ENCODE results near the gene SCFD2. TPM values are rescaled to one million over a fixed set of nuclear protein-coding genes. Genes with fewer than 3 reads are reported as not detected.

SCFD2 gene
- total RNA-seq, 1 donor from 2014 or later = 31.3 TPM

DNA sequence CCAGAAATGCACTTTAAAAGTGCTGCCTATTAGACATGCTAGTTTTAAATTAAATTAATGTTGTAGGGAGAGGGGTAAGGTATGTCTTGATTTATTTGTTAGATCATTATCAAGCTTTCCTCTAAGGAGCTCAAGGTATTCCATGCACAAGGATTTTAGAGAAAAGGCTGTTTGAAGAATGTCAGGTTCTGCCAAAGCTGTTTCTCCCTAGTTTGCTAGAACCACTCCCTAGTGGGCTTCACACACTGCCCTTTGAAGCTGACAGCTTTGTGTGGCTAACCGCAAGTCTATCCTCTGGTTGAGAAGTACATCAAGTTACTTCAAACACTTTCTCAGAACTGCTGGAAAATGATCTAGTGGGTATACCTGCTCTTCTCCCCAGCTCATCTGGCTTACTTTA, 471.4 kb downstream of the SCFD2 start:
- intact Hi-C loops (cut with micrococcal nuclease) = no loop called here

DNA sequence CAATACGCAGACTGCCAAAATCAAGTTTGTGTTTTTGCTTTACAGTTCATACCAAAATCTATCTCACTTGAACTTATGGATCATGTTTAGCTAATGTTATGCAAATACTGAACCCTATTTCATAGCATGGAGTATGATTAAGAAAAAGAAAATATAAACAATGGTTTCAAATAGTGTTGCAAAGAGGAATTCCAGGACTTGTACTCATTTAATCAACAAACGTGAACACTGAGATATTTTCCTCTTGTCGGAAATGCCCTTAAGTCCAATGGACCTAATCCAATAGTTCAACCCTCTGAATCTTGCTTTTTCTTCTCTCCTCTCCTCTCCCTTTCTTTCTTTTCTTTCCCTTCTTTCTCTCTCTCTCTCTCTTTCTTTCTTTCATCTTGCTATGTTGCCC, 473.0 kb downstream of the SCFD2 start:
- intact Hi-C loops (cut with micrococcal nuclease) = no loop called here

DNA sequence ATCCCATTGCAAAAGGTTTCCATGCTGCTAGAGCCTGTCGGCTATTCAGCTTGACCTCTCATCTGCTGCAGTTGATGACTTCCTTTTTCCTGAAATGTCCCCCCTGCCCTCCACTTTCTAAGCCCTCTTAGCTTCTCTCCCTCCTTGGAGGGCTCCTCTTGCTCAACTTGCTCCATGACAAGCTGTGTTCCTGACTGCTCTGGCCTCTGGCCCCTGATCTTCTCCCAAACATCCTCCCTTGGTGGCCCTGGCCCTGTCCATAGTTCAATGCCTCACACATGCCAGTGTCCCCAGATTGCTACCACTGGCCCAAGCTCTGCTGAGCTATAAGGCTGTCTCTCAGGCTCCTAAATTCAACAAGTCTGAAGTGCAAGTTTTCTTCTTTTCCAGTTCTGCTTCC, 474.1 kb downstream of the SCFD2 start:
- intact Hi-C loops (cut with micrococcal nuclease) = no loop called here

DNA sequence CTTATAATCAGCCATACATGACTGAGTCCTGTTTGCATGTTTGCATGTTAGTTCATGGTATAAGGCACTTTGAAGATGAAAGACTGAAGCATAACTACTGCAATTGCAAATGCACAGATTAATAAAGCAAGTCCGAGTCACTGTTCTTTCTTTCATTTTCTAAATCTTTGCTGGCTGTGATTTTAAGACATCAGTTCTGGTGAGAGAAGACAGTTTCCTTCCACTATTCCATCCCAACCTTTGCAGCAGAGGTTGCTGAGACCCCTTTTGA, 475.4 kb downstream of the SCFD2 start:
- intact Hi-C loops (cut with micrococcal nuclease) = no loop called here

DNA sequence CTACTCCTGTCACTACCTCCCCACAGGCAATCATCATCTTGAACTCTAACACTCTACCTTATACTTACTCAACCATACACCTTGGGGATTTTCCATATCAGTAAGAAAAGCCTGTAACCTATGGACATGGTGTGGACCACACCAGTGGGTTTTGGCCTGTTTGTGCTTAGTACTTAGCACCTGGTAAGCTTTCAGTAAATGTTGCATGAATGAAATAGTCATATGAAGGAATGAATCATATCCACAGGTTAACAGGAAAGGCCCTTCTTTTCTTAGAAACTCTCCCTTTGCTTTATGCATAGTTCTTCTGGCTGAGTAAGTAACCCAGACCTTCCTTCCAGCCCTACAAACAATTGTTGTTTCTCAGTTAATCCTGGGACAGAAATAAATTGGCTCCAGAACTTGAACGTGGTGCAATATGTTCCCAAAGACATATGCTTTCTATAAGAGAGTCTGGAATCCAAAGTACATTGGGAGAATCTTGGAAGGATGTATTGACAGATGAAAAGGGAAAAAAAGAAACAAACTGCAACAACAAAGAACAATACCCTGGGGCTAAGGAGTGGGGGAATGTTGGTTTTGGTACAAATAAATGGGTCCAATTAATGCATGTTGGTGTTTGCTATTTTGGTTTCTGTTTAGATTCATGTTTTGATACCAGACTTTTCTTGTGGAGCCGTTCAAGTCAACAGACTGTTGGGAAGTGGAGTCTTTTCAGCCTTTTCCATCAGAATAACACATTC, 475.9 kb downstream of the SCFD2 start:
- intact Hi-C loops (cut with micrococcal nuclease) = no loop called here

DNA sequence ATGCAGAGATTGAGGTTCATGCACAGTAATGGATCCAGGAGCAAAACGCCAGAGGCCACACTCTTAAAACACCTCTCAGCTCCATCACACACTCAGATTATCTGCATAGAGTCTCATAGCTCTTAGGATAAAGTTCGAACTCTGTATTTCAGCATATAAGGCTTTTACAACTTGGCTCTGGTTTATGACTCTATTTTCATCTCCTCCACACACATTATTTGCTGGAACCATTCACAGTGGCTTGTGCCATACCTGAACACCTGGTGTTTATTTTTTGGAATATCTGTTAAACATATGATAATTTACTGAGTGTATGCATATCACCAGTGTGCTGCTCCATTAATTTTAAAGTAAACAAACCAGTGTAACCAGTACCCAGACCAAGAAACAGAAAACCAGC, 476.5 kb downstream of the SCFD2 start:
- intact Hi-C loops (cut with micrococcal nuclease) = no loop called here

DNA sequence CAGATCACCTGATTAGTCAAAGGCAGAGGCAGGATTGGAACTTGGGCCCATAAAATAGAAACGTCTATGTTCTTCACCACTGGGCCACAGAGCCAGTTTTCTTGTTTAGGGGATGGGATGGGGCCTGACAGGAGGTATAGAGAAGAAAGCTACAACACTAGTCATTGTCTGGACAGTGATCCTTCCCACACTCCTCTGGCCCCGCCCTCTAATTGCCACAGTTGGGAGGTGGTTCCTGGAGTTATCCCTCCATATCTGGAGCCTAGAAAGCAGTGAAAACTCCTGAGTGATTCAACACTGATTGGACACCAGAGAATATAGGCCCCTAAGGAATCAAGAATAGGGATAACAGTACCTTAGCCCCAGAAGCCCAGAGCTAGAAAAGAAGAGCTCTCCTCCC, 480.9 kb downstream of the SCFD2 start:
- intact Hi-C loops (cut with micrococcal nuclease) = no loop called here

DNA sequence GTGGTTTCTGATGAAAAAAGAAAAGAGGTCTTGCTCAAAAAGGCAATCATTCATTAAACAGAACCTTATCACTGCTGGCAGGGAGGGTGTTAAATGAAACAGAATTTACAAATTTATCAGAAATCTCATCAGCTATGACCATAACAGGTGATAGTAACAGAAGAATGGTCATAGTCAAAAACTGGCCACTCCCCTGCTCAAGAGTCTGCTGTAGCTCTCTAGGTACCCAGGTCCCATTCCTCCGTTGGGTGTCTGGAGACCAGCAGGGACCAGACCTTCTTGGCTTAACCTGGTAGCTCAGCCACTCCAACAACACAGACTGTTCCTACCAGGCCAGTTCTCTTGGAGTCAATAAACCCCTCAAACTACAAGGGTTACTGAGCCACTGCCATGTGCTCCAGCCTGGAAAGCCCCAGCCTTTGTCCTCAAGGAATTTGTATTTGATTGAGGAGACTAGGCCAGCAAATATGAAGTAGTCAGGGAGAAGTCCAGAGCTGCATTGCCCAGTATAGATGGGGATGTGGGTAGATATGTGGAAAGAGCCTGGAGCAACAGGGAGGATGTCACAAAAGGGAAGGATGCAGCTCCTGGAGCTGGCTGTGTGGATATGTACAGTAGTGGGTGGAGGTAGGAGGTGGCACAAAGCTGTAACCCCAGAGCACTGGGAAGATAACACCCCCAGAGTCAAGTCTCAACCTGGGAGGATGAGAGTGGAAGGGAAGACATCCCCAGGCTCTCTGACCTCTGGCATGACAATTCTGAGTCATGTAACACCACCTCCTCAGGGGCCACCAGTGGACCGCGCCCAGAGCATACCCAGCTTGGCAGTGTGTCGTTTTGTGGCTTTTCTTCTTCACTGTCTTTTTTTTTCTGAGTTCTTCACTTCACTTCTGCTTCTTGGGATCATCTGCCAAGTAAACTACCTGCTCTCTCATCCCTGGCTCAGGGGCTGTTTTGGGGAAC, 481.9 kb downstream of the SCFD2 start:
- intact Hi-C loops (cut with micrococcal nuclease) = no loop called here

DNA sequence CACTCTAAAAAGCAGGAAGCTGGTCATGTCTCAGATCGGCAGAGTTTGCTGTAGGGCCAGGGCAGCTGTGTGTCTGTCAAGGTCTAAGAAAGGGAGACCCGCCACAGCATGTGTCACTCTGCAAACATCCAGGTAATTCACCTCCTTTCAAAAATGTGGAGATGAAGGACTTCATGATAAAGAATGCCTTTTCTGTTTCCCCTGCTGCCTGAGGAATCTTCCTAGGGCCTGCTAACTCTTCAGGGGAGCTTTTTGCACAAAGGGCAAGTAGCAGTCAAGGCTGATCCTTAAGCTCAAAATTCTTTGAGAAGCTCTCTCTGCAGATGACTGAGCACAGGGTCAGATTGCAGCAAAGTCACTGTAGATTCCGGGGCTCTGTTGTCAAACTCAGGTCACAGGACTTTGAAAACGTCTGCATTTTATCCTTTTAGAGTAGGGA, 482.7 kb downstream of the SCFD2 start:
- intact Hi-C loops (cut with micrococcal nuclease) = no loop called here

DNA sequence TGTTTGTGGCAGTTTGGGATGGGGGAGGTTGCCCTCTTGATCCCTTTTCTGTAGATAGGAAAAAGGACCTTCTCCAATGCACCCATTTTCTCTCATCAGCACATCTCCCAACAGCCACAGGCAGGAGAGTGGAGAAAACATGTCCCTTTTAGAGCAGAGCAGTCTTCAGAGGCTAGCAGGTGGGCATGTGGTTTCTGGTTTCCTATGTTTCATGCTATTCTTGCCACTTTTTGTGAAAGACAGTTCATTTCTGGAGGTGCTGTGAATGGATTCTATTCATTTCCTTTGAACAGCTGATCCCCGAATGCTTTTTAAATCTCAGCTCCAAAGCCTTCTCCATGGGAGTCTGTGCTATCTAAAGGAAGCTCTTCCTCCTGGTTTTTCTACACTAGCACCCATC, 484.9 kb downstream of the SCFD2 start:
- intact Hi-C loops (cut with micrococcal nuclease) = no loop called here

DNA sequence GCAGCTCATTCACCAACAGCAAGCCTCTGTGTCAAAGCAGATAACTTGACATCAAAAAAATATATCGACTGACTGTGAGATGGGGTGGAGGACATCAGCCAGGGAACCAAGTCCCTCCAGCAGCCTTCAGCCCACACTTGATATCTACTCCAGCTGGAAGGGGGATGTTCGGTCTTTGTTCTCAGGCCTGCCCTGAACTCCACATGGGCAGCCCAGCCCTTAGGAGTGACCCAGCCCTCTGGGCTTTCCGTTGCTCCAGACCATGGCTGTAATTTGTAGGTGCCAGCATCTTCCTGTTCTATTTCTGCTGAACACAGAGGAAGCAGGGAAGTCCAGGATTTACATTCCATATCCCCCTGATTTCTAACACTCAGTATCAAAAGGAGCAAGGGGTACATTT, 486.4 kb downstream of the SCFD2 start:
- intact Hi-C loops (cut with micrococcal nuclease) = no loop called here

DNA sequence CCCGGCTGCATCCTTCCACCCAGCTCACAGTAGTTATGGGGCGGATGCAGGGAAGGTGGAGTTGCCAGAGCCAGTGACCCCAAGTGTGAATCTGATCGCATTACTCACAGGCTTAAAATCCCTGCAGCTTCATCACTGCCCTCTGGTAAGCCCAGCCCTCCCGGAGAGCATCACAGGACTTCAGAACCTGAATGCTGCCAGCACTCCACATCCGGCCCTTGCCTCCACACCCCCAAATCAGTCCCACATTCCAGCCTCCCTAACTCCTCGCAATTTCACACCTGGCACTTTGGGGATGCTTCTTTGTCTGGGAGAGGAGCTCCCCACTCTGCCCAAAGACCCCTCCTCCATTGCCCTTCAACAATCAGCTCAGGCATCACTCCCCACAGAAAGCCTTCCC, 488.2 kb downstream of the SCFD2 start:
- intact Hi-C loops (cut with micrococcal nuclease) = no loop called here

DNA sequence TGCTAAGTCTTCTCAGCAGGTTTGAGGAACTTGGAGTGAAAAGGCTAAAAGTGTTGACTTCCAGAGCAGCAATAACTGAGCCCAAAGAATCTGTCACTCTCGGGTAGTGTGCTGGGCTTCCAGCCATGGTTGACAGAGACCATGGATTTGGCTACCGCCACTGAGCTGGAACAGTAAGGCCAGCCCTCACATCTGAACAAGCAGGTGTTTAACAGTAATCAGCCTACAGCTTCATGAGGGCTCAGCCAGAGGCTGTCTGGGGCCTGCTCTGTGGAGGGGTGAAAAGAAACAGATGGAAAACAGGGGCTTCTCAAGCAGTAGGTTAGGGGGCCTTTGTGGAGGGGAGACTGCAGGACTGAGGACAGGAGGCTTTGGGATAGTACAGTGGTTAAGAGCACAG, 488.8 kb downstream of the SCFD2 start:
- intact Hi-C loops (cut with micrococcal nuclease) = no loop called here

DNA sequence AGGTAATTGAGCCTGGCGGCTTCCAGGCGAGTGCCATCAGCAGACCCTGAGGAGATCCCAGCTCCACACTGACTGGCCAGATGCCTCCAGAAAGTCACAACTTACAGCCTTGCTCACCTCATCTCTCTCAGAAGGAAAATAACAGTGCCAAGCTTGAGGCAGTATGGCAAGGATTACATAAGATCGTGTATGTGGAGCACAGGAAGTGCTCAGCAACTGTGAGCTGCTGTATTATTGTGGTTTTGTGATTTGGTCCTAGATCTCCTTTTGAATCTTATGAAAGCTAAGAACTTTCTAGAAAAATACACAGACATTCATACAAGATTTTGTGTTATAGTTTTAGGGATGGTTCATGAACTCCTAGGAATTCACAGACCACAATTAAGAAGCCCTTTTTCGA, 489.8 kb downstream of the SCFD2 start:
- intact Hi-C loops (cut with micrococcal nuclease) = no loop called here

DNA sequence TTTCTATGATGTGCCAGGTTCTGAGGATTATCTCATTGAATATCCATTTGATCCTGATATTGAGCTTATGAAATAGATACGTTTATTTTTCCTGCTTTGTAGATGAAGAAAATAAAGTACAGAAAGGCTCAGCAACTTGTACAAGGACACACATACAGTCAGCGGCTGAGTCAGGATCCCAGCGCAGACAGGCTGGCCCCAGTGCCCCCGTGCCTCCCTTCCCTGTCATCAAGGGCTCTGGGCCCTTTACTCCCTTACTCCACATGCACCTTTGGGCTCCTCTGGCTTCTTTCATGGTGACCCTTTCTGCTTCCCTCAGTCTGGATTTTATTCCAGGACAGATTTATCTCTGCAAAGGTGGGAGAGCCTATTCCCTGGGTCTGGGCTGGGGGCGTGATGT, 490.9 kb downstream of the SCFD2 start:
- intact Hi-C loops (cut with micrococcal nuclease) = no loop called here

DNA sequence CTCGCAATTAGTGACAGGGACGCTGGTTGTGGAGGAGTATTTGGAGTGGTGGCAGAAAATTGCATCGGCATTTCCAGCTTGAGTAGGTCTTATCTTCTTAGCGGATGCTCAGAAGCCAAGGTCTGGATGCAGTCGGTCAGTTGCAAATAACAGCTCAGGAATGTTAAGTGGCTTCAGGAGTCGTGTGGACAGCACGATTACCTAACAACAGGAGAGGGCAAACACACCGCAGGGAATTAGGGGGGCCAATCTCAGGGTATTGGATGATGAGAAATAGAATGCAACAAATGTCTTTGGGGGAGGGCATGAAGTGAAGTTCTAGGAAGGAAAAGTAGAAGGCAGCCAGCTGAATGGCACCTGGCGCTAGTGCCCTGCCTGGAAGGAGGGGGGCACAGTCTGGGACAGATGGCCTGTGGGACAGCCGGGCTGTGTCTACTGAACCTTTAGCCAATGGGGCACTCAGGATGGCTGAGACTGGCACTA, 492.0 kb downstream of the SCFD2 start:
- intact Hi-C loops (cut with micrococcal nuclease) = no loop called here

DNA sequence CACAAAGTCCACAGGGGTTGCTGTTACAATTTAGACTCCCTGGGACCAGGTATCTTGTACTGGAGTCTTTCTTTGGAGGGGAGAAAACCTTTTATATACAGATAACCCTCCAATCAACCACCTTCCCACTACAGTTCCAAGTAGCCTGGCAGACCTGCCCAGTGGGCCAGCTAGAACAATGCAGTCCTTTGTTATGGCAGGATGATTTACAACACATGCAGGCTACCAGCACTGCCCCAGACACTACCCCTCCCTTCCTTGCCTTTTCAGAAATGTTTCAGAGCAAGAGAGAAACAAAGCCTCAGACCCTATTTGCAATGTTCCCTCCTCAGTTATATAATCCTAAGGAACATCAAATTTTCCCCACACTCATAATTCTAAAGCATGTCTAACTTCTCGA, 492.7 kb downstream of the SCFD2 start:
- intact Hi-C loops (cut with micrococcal nuclease) = no loop called here

DNA sequence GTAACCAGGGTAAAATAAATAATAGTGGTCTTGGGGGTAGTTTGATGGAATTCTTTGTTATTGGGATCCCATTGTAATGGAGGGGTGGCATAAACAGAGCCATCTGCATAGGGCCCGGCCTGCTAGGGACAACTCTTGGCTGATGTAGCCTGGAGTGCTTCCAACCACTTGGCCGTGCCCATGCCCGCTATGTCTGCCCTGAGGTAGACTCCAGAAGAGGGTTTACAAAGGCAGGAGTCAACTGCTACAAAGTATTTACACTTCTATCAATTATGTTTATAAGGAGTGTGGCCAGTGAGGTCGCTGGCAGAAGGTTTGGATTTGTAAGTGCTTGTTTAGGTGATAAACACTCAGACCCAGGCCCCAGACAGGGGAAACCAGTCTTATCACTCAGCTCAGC, 495.6 kb downstream of the SCFD2 start:
- intact Hi-C loops (cut with micrococcal nuclease) = no loop called here

DNA sequence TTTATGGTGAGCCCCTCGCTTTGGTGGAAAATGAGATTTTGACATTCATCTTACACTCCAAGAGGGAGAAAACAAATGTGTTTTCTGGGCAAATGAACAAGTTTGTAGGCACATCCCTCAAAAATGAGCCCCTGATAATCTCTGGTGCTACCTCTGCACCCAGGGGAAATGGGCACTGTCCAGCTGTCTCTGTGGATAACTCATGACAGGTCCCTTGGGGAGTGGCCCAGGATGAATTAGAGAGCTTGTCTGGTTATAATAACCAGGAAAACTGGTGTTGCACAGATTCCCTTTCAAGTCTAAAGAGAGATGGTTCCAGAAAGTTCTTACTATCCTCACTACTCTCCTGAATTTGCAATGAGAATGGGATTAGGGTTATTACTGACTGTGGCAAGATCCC, 496.2 kb downstream of the SCFD2 start:
- intact Hi-C loops (cut with micrococcal nuclease) = no loop called here

DNA sequence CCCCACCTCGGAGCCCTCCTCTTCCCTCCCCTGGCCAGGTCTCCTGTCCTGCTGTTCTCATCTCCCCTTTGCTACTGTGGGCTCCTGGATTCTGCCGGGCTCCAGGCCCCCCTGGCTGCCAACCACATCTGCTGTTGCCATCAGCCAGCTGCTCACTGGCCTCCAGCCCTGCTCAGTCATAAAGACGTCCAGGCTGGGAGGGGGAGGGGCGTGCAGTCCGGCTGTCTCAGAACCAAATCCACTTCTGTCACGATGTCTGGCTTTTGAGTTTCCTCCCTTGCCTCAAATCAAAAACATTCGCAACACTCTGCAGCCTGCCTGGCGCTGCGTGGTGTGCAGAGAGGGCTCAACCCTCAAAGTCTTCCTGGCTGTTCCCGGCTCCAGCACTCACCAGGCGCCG, 496.7 kb downstream of the SCFD2 start:
- intact Hi-C loops (cut with micrococcal nuclease) = no loop called here

DNA sequence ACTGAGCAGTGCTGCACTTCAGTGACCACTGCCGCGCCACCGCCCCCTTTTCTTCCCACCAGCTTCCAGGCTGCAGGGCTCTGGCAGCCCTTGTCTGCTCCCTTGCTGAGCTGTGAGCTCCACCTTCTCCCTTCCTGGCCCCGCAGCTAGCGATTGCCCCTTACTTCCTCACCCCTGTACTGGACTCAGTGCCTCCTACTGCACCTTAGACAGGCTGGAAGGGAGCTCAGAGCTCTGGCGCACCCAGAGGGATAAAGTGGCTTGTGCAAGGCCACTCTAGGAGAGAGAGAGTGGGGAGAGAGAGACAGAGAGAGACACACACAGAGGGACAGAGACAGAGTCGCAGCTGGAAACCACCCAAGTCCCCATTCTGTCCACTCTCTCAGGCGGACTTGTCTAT, 497.7 kb downstream of the SCFD2 start:
- intact Hi-C loops (cut with micrococcal nuclease) = no loop called here

DNA sequence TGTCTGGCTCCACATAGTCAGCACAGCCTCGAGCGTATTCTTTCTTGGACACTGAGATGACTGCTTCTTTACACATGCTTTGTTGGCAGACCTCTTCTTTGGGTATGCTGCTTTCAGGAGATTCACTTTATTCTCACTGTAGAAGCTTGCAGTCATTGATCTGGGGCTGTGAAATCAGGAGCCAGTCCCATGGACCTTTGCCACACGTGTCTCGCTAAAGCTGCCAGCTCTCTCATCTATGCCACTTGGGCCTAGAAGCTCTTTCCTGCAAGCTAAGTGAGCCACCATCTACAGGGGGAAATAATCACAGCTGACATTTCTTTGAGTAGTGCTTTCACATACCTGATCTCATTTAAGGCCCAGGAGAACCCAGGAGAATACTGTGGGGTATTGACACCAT, 498.7 kb downstream of the SCFD2 start:
- intact Hi-C loops (cut with micrococcal nuclease) = no loop called here

DNA sequence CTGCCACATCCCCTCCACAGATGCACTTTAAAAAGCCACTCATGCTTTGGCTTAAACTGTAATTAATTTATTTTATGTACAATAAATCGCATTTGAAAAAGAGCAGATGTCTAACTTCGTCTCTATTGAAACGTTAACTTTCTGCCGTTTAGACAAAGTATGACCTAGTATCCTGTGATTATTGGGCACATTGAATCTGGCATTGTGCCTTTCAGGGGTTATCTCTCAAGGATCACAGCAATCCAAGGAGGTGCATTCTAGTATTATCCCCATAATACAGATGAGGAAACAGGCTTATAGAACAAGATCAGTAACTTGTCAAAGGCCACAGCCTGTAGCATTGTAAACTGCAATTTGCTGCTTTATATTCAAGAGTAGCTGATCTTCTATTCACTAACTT, 499.1 kb downstream of the SCFD2 start:
- intact Hi-C loops (cut with micrococcal nuclease) = no loop called here
